SU-DHL-6 (cell line): ENCODE results near the gene ZNF280D.

Source experiments
- H2AFZ ChIP-seq: fragments of 200-600 bp; sonication (generic); 2 replicates; pipeline ENCODE4 v1.6.1; 2014; ENCODE audit warnings: low read depth, mild to moderate bottlenecking, moderate library complexity, mixed read lengths, antibody characterized with exemption, low read length; ENCODE audit not compliant: severe bottlenecking
- H3F3A ChIP-seq: fragments of 200-600 bp; shearing (Covaris generic); 2 replicates; pipeline ENCODE4 v1.6.0; 2016; ENCODE audit warnings: antibody characterized with exemption, mild to moderate bottlenecking; ENCODE audit not compliant: insufficient read depth
- H3K27ac ChIP-seq: fragments of 200-600 bp; sonication (generic); 2 replicates; pipeline ENCODE4 v1.5.1; 2016; ENCODE audit warnings: low read depth, mild to moderate bottlenecking, low read length, moderate library complexity, mixed read lengths
- H3K27me3 ChIP-seq: fragments of 200-600 bp; sonication (generic), shearing (Covaris generic); 2 replicates; pipeline ENCODE4 v1.6.0; 2014; ENCODE audit warnings: mild to moderate bottlenecking, low read length
- H3K36me3 ChIP-seq: fragments of 200-600 bp; sonication (generic); 2 replicates; pipeline ENCODE4 v1.6.1; 2014; ENCODE audit warnings: mild to moderate bottlenecking, low read length, mixed read lengths
- H3K4me2 ChIP-seq: fragments of 300-600, 200-600 bp; shearing (Covaris generic), sonication (generic); 2 replicates; pipeline ENCODE4 v1.6.0; 2014; ENCODE audit warnings: low read length, low read depth, mild to moderate bottlenecking; ENCODE audit not compliant: poor library complexity, severe bottlenecking
- H3K4me3 ChIP-seq: fragments of 200-600 bp; sonication (generic); 2 replicates; pipeline ENCODE4 v1.5.1; 2014; ENCODE audit warnings: antibody characterized with exemption, low read length, mild to moderate bottlenecking, mixed read lengths; ENCODE audit not compliant: insufficient read depth, poor library complexity, severe bottlenecking
- H3K79me2 ChIP-seq: fragments of 200-600 bp; sonication (generic); 2 replicates; pipeline ENCODE4 v1.6.1; 2014; ENCODE audit warnings: mild to moderate bottlenecking, low read length, moderate library complexity; ENCODE audit not compliant: insufficient read depth
- H3K9ac ChIP-seq: fragments of 200-600 bp; sonication (generic); 2 replicates; pipeline ENCODE4 v1.7.0; 2014; ENCODE audit warnings: mild to moderate bottlenecking, low read length
- H3K9me2 ChIP-seq: fragments of 200-600 bp; sonication (generic); replicated peaks from 2 replicates; pipeline ENCODE4 v1.6.1; 2014; ENCODE audit warnings: low read length; ENCODE audit not compliant: insufficient read depth
- H3K9me3 ChIP-seq: fragments of 200-600 bp; sonication (generic); 2 replicates; pipeline ENCODE4 v1.6.1; 2014; ENCODE audit warnings: low read length, mixed read lengths; ENCODE audit not compliant: insufficient read depth
- H4K20me1 ChIP-seq: fragments of 200-600 bp; sonication (generic); 2 replicates; pipeline ENCODE4 v1.6.1; 2014; ENCODE audit warnings: low read depth, mild to moderate bottlenecking, antibody characterized with exemption, low read length, moderate library complexity, mixed read lengths
- CTCF ChIP-seq: fragments of 200-600 bp; sonication (generic); IDR thresholded peaks from one replicate; pipeline ENCODE4 v1.5.1; 2017; ENCODE audit warnings: antibody characterized with exemption, mild to moderate bottlenecking, low read length, moderate library complexity; ENCODE audit not compliant: insufficient read depth, poor library complexity, severe bottlenecking
- EZH2phosphoT487 ChIP-seq: fragments of 200-600 bp; sonication (generic), shearing (Covaris generic); conservative IDR thresholded peaks from 2 replicates; pipeline ENCODE4 v1.6.1; 2018; ENCODE audit warnings: mild to moderate bottlenecking, antibody characterized with exemption, low read length, moderate library complexity, mixed read lengths

ZNF280D gene

DNA sequence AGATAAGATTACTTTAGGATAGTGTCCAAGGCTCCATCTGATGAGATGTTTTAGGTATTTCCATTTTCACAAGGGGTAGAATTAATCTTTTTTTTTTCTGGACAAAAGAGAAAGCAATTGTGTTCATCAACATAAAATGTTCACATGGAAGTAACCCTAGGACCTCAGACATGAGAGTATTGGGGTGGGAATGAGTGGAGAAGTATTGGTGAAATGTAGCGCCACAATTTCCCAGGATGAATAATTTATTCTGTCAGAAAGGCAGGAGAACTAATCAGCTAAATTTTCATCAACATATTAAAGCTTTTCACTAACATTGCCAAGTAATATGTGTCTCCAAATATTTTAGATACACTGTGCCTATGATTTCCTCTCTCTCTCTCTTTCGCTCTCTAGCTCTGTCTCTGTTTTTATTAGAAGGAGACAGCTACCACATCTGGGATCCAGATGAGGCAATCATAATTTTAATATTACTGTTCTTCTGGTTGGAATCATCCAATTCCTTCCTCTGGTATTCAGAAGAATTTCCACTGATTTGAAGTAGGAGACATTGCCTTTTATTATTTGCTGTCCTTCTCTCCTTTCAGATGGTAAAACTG lies 21.6 kb upstream of the ZNF280D start:
- Histone ChIP-seq H3K4me2 (no peak overlapping the region), H2AFZ (no peak overlapping the region), H3K27me3 (no peaks in the 10 kb centered on the region), H3F3A (no peaks in the 10 kb centered on the region), H3K79me2 (no peaks in the 10 kb centered on the region), H3K27ac (no peak overlapping the region), H3K9me2 (no peaks in the 10 kb centered on the region), H3K9ac (no peak overlapping the region), H3K9me3 (no peaks in the 10 kb centered on the region), H4K20me1 (no peaks in the 10 kb centered on the region), H3K4me3 (no peak overlapping the region), H3K36me3 (no peaks in the 10 kb centered on the region)
- TF ChIP-seq CTCF (no peak), EZH2phosphoT487 (no peak)

- no peak overlapping the region for H3K27ac ChIP-seq
- no peaks in the 10 kb centered on the region for H3K9me3 ChIP-seq
- H3K27me3 ChIP-seq = no peaks in the 10 kb centered on the region
- TF ChIP-seq EZH2phosphoT487 (no peak), CTCF (no peak)
- H4K20me1 ChIP-seq = no peaks in the 10 kb centered on the region
- no peaks in the 10 kb centered on the region for H3K9me2 ChIP-seq
- H3K79me2 ChIP-seq = no peaks in the 10 kb centered on the region
- H3K9ac ChIP-seq = no peak overlapping the region
- H3F3A ChIP-seq = no peaks in the 10 kb centered on the region
- no peak overlapping the region for H3K4me3 ChIP-seq
- H2AFZ ChIP-seq = no peak overlapping the region
- no peak overlapping the region for H3K4me2 ChIP-seq
- H3K36me3 ChIP-seq = no peaks in the 10 kb centered on the region
Measured at GRCh38 chr15:56752986-56753385, 19.7 kb upstream of the ZNF280D start.

DNA sequence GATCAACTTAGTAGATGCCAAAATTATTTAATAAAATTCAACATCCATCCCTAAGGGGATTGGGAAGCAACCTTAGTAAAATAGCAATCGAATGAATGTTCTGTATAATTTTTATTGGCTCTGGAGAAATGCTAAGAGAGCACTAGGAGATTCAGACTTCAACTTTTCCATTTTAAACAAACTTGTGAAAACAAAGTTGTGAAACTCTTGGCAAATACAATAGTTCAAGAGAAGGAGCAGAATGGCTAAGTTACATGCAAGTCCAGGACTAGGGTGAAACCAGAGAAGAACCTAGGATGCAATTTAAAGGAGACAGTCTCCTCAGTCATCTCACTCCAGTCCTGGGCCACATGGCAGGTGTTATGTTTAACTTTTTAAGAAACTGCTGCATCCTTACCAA lies 16.7 kb upstream of the ZNF280D start:
- no peaks in the 10 kb centered on the region for H3K9me3 ChIP-seq
- H3K9me2 ChIP-seq = no peaks in the 10 kb centered on the region
- no peaks in the 10 kb centered on the region for H3K79me2 ChIP-seq
- no peak overlapping the region for H3K9ac ChIP-seq
- no peak overlapping the region for H3K4me3 ChIP-seq
- no peaks in the 10 kb centered on the region for H4K20me1 ChIP-seq
- H2AFZ ChIP-seq = no peak overlapping the region
- no peak overlapping the region for H3K27ac ChIP-seq
- H3K36me3 ChIP-seq = no peaks in the 10 kb centered on the region
- H3K27me3 ChIP-seq = no peaks in the 10 kb centered on the region
- H3F3A ChIP-seq = no peaks in the 10 kb centered on the region
- TF ChIP-seq CTCF (no peak), EZH2phosphoT487 (no peak)
- no peak overlapping the region for H3K4me2 ChIP-seq
